ENCODE results near the gene TREML4. TPM values are rescaled to one million over a fixed set of nuclear protein-coding genes. Genes with fewer than 3 reads are reported as not detected.

TREML4 gene
- total RNA-seq, result under 0.01 TPM in 1 of 2 replicates, not detected in the other

GRCh38 chr6:41228096-41228495, at the start of gene TREML4:
Gene TREML4, plus strand, starts transcription at chr6:41228349. Its CDS starts 79 bp downstream, at chr6:41228428.

GRCh38 chr6:41200901-41201763, 27.0 kb upstream of the TREML4 start, which contains the start of gene TREML2:
Gene TREML2, minus strand, starts transcription at chr6:41201149. Its CDS starts 141 bp downstream, at chr6:41201008.

GRCh38 chr6:41286544-41287346, 58.6 kb downstream of the TREML4 start, which contains the start of gene TREM1:
Gene TREM1, minus strand, starts transcription at chr6:41286682. Its CDS starts 27 bp downstream, at chr6:41286655.

Small RNA genes within 50 kb of the gene (small RNA-seq; reads per million reads assigned to genes)
- gene AL391903.2, result not detected
- gene AL391903.3, result not detected
- gene RNA5SP207, result not detected

Other genes starting within 250 kb of the TREML4 start
- gene UNC5CL, start 189.1 kb upstream of the TREML4 start, total RNA-seq, result 0.11 and 0.26 TPM in 2 replicates
- gene TSPO2, start 185.9 kb upstream of the TREML4 start, total RNA-seq, result not detected in 2 replicates
- gene APOBEC2, start 175.1 kb upstream of the TREML4 start, total RNA-seq, result not detected in 2 replicates
- gene OARD1, start 156.0 kb upstream of the TREML4 start, total RNA-seq, result 11.4 and 11.9 TPM in 2 replicates
- gene NFYA, start 155.4 kb upstream of the TREML4 start, total RNA-seq, result 12.3 and 14.5 TPM in 2 replicates
- gene TREML1, start 74.0 kb upstream of the TREML4 start, total RNA-seq, result not detected in 2 replicates
- not detected in 2 replicates for gene TREM2, start 65.2 kb upstream of the TREML4 start, total RNA-seq
- under 0.01 TPM in 1 of 2 replicates, not detected in the other for gene TREML2, start 27.2 kb upstream of the TREML4 start, total RNA-seq
- 0.13 and 0.65 TPM in 2 replicates for gene TREM1, start 58.3 kb downstream of the TREML4 start, total RNA-seq
- not detected in 2 replicates for gene NCR2, start 107.3 kb downstream of the TREML4 start, total RNA-seq

Measured in articular chondrocyte of knee joint (primary cell).